GM23338 (cell line): Measurements from ENCODE around the gene GMPPA. TPM values are rescaled to one million over a fixed set of nuclear protein-coding genes. Genes with fewer than 3 reads are reported as not detected.

ENCODE experiments used
- ATAC-seq: fragments of 200-7000 bp; cut with Tn5 transposase; 3 replicates; pipeline ENCODE4 v1.9.1; 2020
- DNase-seq: peaks from one replicate; pipeline ENCODE4 v3.0.0-alpha.2; 2015; ENCODE audit warnings: low spot score
- H2AFZ ChIP-seq: fragments of 200-600 bp; sonication (generic); 2 replicates; pipeline ENCODE4 v1.8.0; 2016; ENCODE audit warnings: antibody characterized with exemption, mild to moderate bottlenecking, moderate library complexity
- H3F3A ChIP-seq: fragments of 200-600 bp; sonication (generic); replicated peaks from 2 replicates; pipeline ENCODE4 v1.8.0; 2017; ENCODE audit warnings: antibody characterized with exemption, mixed run types, low read depth
- H3K27ac ChIP-seq: fragments of 200-600 bp; sonication (generic); 2 replicates; pipeline ENCODE4 v1.6.1; 2016; ENCODE audit warnings: low read depth
- H3K27me3 ChIP-seq: fragments of 200-600 bp; sonication (generic); 2 replicates; pipeline ENCODE4 v1.8.0; 2016; ENCODE audit warnings: mild to moderate bottlenecking, mixed run types, moderate library complexity; ENCODE audit not compliant: insufficient read depth
- H3K36me3 ChIP-seq: fragments of 200-600 bp; sonication (generic); 2 replicates; pipeline ENCODE4 v1.8.0; 2016; ENCODE audit warnings: mild to moderate bottlenecking; ENCODE audit not compliant: insufficient read depth
- H3K4me1 ChIP-seq: fragments of 200-600 bp; sonication (generic); 2 replicates; pipeline ENCODE4 v1.8.0; 2016; ENCODE audit warnings: mild to moderate bottlenecking, moderate library complexity; ENCODE audit not compliant: insufficient read depth
- H3K4me2 ChIP-seq: fragments of 200-600 bp; sonication (generic); 2 replicates; pipeline ENCODE4 v1.7.1; 2017; ENCODE audit warnings: mixed run types
- H3K4me3 ChIP-seq: fragments of 200-600 bp; sonication (generic); 2 replicates; pipeline ENCODE4 v1.6.1; 2016; ENCODE audit warnings: mixed run types
- H3K79me2 ChIP-seq: fragments of 200-600 bp; sonication (generic); replicated peaks from 2 replicates; pipeline ENCODE4 v1.8.0; 2017; ENCODE audit warnings: mild to moderate bottlenecking; ENCODE audit not compliant: insufficient read depth
- H3K9me2 ChIP-seq: fragments of 200-600 bp; sonication (generic); 2 replicates; pipeline ENCODE4 v1.8.0; 2017; ENCODE audit not compliant: insufficient read depth
- H4K20me1 ChIP-seq: fragments of 200-600 bp; sonication (generic); replicated peaks from 2 replicates; pipeline ENCODE4 v1.8.0; 2017; ENCODE audit warnings: mild to moderate bottlenecking; ENCODE audit not compliant: insufficient read depth
- H3K27ac Mint-ChIP-seq: 2 replicates; pipeline ENCODE4 v1.8.0; 2020; ENCODE audit warnings: inconsistent platforms, mild to moderate bottlenecking, moderate library complexity, mixed read lengths
- H3K27me3 Mint-ChIP-seq: 3 replicates; pipeline ENCODE4 v1.8.0; 2022; ENCODE audit warnings: low read depth, mild to moderate bottlenecking, moderate library complexity, mixed read lengths, inconsistent platforms; ENCODE audit not compliant: insufficient read depth, poor library complexity
- H3K36me3 Mint-ChIP-seq: 3 replicates; pipeline ENCODE4 v1.8.0; 2021; ENCODE audit warnings: low read depth, mild to moderate bottlenecking, inconsistent platforms, moderate library complexity, mixed read lengths
- H3K4me1 Mint-ChIP-seq: 3 replicates; pipeline ENCODE4 v1.8.0; 2020; ENCODE audit warnings: mild to moderate bottlenecking, inconsistent platforms, mixed read lengths
- H3K4me3 Mint-ChIP-seq: 3 replicates; pipeline ENCODE4 v1.8.0; 2021; ENCODE audit warnings: moderate library complexity, mild to moderate bottlenecking, inconsistent platforms, mixed read lengths
- H3K9me3 Mint-ChIP-seq: 3 replicates; pipeline ENCODE4 v1.8.0; 2020; ENCODE audit warnings: moderate library complexity, mild to moderate bottlenecking, inconsistent platforms, mixed read lengths
- CREB1 ChIP-seq: fragments of 250-450 bp; sonication (Bioruptor Pico); IDR thresholded peaks from 2 replicates; pipeline ENCODE4 v1.5.0; 2020; ENCODE audit warnings: low read depth, mild to moderate bottlenecking, moderate library complexity
- STAT1 ChIP-seq: IDR thresholded peaks from one replicate; pipeline ENCODE4 v1.6.1; 2016; ENCODE audit warnings: antibody characterized with exemption; ENCODE audit not compliant: unreplicated experiment
- polyA plus RNA-seq: library from polyadenylated mRNA; unstranded; fragments of >200 nt; fragmentation: Nextera tagmentation; extraction: Ambion mirVana; gene quantifications from 2 replicates; pipeline ENCODE4 v1.2.1, GENCODE V29; 2016
- total RNA-seq: library from RNA; depleted of rRNA; stranded (reverse); fragments of >200 nt; shearing (Covaris generic); gene quantifications from 2 replicates; pipeline ENCODE4 v1.2.3, GENCODE V29; 2014
- TF ChIP-seq, protein P1 (sequence below): fragments of 250-450 bp; sonication (Bioruptor Pico); IDR thresholded peaks from 2 replicates; pipeline ENCODE4 v1.5.0; 2020; ENCODE audit warnings: mild to moderate bottlenecking, moderate library complexity
- TF ChIP-seq, protein P2 (sequence below), 2 experiments: fragments of 200-600 bp in 1 of 2; sonication (generic) in 1 of 2; conservative IDR thresholded peaks; 2 replicates each; pipeline versions ENCODE4 v1.5.1 to v1.6.1; 2016 to 2017; ENCODE audit warnings: antibody characterized with exemption in 2 of 2, low read depth in 2 of 2, mild to moderate bottlenecking in 2 of 2, moderate library complexity in 1 of 2

The GMPPA gene
- total and polyA plus RNA-seq, 2 experiments from 2014 or later, result 27.0 to 33.8 TPM

DNA sequence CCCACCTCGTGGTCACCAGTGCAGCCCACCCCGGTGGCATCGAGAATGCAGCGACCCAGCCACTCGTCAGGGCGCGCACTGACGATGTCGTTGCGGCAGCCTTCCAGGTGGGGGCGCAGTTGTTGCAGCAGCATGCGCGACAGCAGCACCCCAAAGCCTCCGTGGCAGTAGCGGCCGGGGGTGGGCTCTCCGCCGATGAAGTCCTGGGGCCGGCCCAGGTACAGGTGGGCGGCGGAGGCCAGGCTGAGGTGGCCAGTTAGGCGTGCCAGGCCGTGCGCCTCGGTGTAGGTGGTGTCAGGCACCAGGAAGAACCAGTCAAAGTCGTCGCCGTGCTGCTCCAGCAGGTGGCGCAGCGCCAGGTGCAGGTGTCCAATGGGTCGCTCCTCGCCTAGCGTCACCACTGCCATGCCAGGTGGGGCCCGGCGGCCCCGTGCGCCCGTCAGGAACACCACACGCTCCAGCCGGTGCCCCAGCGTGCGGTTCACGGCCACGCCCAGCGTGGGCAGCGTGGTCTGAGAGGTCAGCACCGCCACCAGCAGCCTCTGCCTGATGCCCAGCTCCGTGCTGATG is 43.0 kb downstream of the GMPPA start:
- H3K27me3 Mint-ChIP-seq, result peaks cover 28% of the 10 kb centered on the region
- peak overlapping the region; percentile 93 for H3K4me3 Mint-ChIP-seq
- peaks cover 29% of the 10 kb centered on the region for H3K4me1 ChIP-seq
- H3K9me2 ChIP-seq, result no peaks in the 10 kb centered on the region
- H3K27ac Mint-ChIP-seq, result no peak overlapping the region
- ATAC-seq (peak; percentile 24), DNase-seq (peak; percentile 92)
- H3K27ac ChIP-seq, result no peak overlapping the region
- peaks cover 19% of the 10 kb centered on the region for H3F3A ChIP-seq
- H3K27me3 ChIP-seq, result peaks cover 9% of the 10 kb centered on the region; the same call in 1 of the 2 replicates
- H3K36me3 Mint-ChIP-seq, result peaks cover 33% of the 10 kb centered on the region
- peak overlapping the region; percentile 96 for H3K4me3 ChIP-seq
- peak overlapping the region; percentile 99 for H3K4me2 ChIP-seq
- H2AFZ ChIP-seq, result 0 out of 2 replicates have a peak overlapping the region, but pooled peaks have one; percentile 66
- peaks cover 41% of the 10 kb centered on the region for H3K4me1 Mint-ChIP-seq
- peaks cover 9% of the 10 kb centered on the region for H3K36me3 ChIP-seq
- TF ChIP-seq, protein P1, sequence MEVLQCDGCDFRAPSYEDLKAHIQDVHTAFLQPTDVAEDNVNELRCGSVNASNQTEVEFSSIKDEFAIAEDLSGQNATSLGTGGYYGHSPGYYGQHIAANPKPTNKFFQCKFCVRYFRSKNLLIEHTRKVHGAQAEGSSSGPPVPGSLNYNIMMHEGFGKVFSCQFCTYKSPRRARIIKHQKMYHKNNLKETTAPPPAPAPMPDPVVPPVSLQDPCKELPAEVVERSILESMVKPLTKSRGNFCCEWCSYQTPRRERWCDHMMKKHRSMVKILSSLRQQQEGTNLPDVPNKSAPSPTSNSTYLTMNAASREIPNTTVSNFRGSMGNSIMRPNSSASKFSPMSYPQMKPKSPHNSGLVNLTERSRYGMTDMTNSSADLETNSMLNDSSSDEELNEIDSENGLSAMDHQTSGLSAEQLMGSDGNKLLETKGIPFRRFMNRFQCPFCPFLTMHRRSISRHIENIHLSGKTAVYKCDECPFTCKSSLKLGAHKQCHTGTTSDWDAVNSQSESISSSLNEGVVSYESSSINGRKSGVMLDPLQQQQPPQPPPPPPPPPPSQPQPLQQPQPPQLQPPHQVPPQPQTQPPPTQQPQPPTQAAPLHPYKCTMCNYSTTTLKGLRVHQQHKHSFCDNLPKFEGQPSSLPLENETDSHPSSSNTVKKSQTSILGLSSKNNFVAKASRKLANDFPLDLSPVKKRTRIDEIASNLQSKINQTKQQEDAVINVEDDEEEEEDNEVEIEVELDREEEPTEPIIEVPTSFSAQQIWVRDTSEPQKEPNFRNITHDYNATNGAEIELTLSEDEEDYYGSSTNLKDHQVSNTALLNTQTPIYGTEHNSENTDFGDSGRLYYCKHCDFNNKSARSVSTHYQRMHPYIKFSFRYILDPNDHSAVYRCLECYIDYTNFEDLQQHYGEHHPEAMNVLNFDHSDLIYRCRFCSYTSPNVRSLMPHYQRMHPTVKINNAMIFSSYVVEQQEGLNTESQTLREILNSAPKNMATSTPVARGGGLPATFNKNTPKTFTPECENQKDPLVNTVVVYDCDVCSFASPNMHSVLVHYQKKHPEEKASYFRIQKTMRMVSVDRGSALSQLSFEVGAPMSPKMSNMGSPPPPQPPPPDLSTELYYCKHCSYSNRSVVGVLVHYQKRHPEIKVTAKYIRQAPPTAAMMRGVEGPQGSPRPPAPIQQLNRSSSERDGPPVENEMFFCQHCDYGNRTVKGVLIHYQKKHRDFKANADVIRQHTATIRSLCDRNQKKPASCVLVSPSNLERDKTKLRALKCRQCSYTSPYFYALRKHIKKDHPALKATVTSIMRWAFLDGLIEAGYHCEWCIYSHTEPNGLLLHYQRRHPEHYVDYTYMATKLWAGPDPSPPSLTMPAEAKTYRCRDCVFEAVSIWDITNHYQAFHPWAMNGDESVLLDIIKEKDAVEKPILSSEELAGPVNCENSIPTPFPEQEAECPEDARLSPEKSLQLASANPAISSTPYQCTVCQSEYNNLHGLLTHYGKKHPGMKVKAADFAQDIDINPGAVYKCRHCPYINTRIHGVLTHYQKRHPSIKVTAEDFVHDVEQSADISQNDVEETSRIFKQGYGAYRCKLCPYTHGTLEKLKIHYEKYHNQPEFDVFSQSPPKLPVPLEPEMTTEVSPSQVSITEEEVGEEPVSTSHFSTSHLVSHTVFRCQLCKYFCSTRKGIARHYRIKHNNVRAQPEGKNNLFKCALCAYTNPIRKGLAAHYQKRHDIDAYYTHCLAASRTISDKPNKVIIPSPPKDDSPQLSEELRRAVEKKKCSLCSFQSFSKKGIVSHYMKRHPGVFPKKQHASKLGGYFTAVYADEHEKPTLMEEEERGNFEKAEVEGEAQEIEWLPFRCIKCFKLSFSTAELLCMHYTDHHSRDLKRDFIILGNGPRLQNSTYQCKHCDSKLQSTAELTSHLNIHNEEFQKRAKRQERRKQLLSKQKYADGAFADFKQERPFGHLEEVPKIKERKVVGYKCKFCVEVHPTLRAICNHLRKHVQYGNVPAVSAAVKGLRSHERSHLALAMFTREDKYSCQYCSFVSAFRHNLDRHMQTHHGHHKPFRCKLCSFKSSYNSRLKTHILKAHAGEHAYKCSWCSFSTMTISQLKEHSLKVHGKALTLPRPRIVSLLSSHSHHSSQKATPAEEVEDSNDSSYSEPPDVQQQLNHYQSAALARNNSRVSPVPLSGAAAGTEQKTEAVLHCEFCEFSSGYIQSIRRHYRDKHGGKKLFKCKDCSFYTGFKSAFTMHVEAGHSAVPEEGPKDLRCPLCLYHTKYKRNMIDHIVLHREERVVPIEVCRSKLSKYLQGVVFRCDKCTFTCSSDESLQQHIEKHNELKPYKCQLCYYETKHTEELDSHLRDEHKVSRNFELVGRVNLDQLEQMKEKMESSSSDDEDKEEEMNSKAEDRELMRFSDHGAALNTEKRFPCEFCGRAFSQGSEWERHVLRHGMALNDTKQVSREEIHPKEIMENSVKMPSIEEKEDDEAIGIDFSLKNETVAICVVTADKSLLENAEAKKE (CRISPR knock-in tag), result no peak
- TF ChIP-seq CREB1 (CRISPR knock-in tag) (peak; percentile 89), STAT1 (no peak)
- TF ChIP-seq, protein P2, sequence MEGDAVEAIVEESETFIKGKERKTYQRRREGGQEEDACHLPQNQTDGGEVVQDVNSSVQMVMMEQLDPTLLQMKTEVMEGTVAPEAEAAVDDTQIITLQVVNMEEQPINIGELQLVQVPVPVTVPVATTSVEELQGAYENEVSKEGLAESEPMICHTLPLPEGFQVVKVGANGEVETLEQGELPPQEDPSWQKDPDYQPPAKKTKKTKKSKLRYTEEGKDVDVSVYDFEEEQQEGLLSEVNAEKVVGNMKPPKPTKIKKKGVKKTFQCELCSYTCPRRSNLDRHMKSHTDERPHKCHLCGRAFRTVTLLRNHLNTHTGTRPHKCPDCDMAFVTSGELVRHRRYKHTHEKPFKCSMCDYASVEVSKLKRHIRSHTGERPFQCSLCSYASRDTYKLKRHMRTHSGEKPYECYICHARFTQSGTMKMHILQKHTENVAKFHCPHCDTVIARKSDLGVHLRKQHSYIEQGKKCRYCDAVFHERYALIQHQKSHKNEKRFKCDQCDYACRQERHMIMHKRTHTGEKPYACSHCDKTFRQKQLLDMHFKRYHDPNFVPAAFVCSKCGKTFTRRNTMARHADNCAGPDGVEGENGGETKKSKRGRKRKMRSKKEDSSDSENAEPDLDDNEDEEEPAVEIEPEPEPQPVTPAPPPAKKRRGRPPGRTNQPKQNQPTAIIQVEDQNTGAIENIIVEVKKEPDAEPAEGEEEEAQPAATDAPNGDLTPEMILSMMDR (conservative IDR thresholded peaks at IDR 0.05; ENCODE audit: low read depth in 2 of 2), result peak; percentile 80 to 100
- H3K79me2 ChIP-seq, result peaks cover 14% of the 10 kb centered on the region
- H3K9me3 Mint-ChIP-seq, result no peaks in the 10 kb centered on the region; the same call in 2 of the 3 replicates
- H4K20me1 ChIP-seq, result peaks cover 23% of the 10 kb centered on the region
